GM18909 (cell line): Measurements from ENCODE around the gene RGS12.
"Not testable (repeated sequence)": the region's sequence is repeated elsewhere in the genome, so short reads cannot be mapped to it uniquely, and the experiment has no call there.

Source experiments
- ATAC-seq: cut with Tn5 transposase; IDR thresholded peaks from one replicate; pipeline ENCODE4 v1.9.1; 2021; ENCODE audit warnings: mild to moderate bottlenecking; ENCODE audit not compliant: unreplicated experiment, poor library complexity

Gene RGS12

GRCh38 chr4:3295837-3296624, 3.2 kb downstream of the RGS12 start:
- no peak for ATAC-seq

- ATAC-seq: no peak
Observed at GRCh38 chr4:3296651-3297050, 3.8 kb downstream of the RGS12 start.

DNA sequence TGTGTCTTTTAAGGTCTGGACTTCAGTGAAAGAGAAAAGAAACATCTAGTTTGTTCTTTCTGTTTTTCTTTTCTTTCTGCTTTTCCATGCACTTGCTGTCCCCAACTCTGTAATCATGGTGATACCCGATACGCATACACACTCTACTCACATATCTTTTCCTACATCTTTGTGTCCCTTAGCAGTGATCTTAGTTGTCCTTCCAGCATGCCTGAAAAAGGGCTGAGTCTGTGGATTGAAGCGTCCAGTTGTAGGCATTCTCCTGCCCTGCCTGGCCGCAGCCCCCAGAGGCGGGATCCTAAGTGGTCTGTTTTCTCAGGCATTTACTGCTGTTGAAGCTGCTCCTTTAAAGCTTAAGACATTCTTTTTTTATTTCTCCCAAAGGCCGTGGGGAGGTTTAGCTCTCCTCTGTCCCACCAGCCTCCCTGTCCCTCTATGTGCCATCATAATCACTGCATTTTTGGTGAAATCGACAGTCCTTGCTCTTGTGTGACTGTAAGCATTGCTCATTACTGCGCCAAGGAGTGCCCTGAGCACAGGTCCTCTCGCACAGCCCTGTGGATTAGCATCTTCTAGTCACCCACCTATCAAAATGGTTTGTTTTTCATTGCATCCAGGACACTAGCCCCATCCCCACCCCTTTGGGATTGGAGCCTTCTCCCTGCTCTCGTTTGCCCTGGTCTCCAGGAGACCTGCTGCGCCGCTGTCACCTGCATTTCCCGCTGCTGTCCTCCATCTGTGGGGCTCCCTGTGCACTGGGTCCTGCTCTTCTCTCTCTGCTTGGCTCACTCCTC, 4.4 kb downstream of the RGS12 start:
- no peak for ATAC-seq

DNA sequence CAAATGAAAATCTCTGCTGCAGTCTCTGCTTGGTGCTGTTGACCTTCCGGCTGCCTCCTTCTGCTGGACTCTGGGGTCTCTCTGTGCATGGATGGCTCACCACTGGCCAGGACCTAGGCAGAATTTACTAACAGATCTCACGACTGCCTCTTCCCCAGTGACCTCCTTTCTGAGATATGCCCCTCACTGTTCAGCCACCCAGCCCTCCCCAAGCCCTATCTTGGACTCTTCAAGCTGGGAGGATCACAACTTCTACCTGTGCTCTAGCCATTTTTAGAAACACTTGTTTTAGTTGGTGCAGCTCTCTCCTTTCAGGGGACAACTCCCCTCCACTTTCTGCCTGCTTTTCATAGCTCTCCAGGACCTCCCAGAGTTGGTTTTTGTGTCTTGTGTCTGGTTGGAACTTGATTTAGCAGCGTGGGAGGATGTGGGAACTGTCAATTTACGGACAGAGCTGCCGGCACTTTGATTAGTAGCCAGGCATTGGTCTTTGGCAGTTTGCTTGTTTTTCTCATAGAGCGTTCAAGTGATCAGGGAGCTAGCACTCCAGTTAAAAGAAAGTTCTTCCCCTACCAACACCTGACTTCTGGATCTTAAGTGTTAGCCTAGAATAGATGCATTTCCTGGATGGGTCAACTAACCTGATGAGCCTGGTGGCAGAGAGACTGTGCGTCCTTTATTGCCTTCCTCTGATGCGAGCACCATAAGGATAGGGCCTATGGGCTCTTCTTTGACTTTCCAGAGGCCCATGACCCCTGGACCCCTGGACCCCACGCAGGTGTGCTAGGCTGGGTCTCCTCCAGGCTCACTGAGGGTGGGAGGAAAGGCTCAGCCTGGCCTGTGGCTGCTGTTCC, 6.5 kb downstream of the RGS12 start:
- no peak for ATAC-seq

DNA sequence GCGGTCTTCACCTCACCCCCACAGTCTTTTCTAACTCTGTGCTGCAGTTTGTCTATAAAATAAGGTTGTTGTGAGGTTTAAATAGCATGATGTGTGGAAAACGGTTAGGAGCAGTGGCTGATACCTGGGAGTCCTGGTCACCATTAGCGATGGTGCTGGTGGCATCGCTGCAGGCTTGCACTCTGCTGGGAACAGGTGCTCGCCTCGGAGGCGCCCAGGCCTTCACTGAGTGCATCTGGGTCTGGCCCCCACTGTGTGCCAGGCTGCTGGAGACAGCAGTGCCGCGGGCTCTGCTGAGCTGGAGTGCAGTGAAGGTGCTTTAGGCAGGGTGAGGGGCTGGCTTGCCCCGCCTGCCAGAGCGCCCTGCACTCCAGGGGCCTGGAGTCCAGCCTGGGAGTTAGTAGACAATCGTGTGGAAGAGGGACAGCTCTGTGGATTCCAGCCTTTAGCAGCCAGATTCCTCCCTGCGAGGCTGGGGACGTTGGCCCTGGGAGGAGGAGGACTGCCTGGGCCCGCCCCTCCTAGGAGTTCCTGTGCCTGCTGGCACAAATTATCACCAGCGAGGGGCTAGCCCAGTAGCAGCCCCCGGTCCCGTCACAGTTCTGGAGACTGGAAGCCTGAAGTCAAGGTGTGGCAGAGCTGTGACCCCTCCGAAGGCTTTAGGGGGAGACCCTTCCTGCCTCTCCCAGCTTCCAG, 7.3 kb downstream of the RGS12 start:
- no peak for ATAC-seq

DNA sequence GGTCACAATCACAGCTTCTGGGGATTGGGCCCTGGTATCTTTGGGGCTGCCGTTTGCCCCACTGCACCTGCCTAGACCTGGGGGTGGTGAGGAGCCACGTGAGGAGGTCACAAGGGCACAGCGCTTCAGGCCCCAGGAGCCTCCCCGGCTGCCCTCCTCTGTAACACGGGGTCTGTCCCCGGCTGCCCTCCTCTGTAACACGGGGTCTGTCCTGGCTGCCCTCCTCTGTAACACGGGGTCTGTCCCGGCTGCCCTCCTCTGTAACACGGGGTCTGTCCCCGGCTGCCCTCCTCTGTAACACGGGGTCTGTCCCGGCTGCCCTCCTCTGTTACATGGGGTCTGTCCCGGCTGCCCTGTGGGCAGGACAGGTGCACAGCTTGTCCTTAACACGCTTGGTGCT, 8.1 kb downstream of the RGS12 start:
- ATAC-seq: not testable (repeated sequence)

DNA sequence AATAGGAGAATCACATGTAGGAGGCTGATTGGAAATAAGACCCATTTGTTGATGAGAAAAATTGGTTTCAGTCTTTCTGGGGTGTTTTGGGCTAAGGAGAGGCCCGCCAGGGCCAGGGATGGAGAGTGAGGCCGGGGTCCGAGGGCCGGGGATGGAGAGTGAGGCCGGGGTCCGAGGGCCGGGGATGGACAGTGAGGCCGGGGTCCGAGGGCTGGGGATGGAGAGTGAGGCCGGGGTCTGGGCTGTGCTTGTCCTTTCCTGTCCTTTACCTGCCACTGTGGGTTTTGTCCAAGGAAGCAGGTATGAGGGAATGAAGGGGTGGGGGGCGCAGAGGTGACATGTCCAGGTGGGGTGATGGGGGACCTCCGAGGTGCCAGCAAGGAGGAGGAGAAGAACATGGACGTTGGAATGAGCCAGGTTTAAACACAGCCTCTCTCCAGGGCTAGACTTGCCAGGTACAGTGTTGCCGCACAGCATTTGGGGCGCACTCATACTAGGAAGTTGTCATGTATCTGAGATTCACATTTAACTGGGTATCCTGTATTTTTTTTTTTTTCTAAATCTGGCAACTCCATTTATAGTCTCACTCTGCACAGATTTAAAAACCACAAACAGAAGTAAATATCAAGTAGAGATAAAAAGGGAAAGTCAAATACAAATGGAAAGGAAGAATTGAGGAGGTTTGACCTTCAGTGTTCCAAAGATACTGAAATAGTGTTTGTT, 8.8 kb downstream of the RGS12 start:
- no peak for ATAC-seq

GRCh38 chr4:3302173-3302785, 9.5 kb downstream of the RGS12 start:
- ATAC-seq: peak; percentile 64

DNA sequence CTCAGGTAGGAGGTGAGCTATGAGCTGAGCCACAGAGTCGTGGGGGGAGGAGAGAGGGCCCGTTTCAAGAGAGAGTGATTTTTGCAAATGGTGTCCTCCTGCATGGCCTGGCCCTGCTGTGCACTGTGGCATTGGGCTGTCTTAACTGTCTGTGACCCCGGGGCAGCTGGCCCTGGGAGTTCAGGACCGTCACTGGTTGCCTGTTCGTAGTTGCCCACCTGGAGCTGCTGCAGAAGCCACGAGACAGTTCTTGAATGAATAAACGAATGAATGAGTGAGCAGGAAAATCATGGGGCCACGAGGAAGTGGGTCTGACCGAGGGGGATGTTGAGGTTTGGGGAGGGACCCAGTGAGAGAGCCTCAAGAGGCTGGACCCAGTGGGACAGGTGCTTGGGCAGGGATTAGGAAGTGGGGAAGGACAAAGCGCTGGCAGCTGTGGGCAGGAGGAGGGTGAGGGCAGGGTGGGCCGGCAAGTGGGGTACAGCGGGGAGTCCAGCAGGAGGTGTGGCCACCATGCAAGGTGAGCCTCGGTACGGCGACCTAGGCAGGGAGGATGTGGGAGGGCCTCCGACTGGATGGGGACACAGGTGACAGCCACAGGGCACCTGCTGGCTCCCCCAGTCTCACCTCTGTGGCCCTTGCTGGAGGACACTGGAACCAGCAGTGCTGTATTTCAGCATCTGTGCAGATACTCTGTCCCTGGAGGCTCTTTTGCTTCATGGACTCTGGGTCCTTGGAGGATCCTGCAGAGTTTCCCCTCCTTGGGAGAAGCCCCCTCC, 10.2 kb downstream of the RGS12 start:
- ATAC-seq: peak; percentile 24

DNA sequence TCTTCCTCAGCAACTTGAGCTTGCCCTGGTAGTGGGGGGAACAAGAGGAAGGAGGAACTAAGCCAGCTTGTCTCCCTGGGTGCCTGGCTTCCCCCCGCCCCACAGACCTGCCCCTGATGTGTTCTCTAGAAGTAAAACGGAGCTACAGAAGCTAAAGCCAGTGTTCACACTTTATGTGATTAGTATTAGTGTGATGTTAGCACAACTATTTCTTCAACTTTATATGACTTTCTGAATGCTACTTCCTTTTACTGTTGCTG, 10.7 kb downstream of the RGS12 start:
- ATAC-seq: no peak

DNA sequence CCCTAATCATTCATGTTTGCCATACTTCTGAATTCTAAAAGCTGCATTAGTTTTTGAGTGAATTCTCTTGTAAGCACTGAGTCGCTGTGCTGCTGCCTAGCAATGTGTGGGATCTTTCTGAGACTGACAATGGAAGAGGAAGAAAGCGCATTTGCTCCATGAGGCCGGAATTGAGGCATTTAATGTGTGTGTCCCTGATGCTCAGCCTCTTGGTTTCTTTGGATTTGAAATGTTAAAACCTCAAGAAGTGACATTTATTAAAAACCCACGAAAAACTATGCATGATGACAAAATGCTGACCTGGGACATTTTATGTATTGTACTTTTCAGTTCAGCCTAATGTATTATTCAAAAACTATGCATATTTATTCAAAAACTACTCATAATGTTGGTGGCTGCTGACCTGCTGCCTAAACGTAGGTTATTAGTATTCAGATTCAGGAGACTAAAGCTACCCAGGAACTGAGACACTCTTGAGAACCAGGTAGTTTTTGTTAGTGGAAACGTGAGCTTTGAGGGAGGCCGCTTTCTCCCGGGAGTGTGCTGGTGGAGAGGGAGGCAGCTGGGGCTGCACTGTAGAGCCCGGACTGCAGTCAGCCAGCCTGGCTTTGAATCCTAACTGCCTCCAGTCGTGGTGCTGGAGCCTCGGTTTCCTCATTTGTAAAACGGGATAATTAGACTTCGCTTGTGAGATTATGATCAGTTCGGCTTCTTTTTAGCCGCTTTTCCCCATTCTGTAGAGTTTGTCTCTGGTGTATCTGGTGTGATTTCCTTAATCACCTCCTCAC, 11.3 kb downstream of the RGS12 start:
- ATAC-seq: no peak

- ATAC-seq: no peak
Observed at GRCh38 chr4:3304831-3305609, 12.2 kb downstream of the RGS12 start.

GRCh38 chr4:3305610-3306371, 13.0 kb downstream of the RGS12 start:
- no peak for ATAC-seq

- no peak for ATAC-seq
Observed at GRCh38 chr4:3306450-3306849, 13.6 kb downstream of the RGS12 start.

- no peak for ATAC-seq
Observed at GRCh38 chr4:3307060-3307459, 14.2 kb downstream of the RGS12 start.

DNA sequence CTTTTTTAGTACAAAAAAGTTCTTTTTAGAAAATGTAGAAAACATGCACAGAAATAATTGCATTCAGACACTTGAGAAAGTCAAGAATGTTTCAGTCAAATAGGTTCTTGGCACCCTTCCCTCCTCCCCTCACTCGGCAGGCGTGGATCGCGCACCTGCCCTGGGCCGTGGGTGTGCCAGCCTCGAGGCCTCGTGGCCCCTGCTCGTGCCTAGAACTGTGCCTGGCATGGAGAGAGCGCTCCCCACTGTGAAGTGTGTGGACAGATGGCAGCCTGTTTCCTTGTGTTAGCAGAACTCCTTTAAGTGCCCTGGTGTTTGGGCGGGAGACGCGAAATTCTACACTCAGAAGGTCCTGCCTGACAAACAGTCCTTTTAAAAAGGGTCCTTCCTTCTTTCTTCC, 14.7 kb downstream of the RGS12 start:
- ATAC-seq: no peak
